Stimulated activated effector memory CD8-positive, alpha-beta T cell treated with anti-CD3 and anti-CD28 coated beads, Interleukin-12 subunit alpha, Interleukin-12 subunit beta, amount 100 ng/mL, for 72 hours (primary cell): ENCODE data around the gene ELFN2.

ENCODE experiments used
- ATAC-seq: fragments of 150-1000 bp; cut with Tn5 transposase; 2 replicates; pipeline ENCODE4 v1.10.0; 2021
- DNase-seq, 2 donors: peaks; one replicate each; pipeline ENCODE4 v3.0.0; 2021 to 2022; ENCODE audit warnings: low spot score in 2 of 2
- H3K27ac Mint-ChIP-seq: one replicate; pipeline ENCODE4 v1.8.0; 2022; ENCODE audit warnings: mild to moderate bottlenecking, mixed read lengths
- H3K36me3 Mint-ChIP-seq: one replicate; pipeline ENCODE4 v1.8.0; 2022; ENCODE audit warnings: mild to moderate bottlenecking, mixed read lengths
- H3K4me1 Mint-ChIP-seq: one replicate; pipeline ENCODE4 v1.8.0; 2022; ENCODE audit warnings: mixed read lengths
- H3K4me3 Mint-ChIP-seq: one replicate; pipeline ENCODE4 v1.8.0; 2022; ENCODE audit warnings: mild to moderate bottlenecking, mixed read lengths
- H3K9me3 Mint-ChIP-seq: one replicate; pipeline ENCODE4 v1.8.0; 2022; ENCODE audit warnings: mixed read lengths

ELFN2 gene

GRCh38 chr22:37461961-37462360 lies 34.7 kb upstream of the ELFN2 start:
- ATAC-seq (no peak), DNase-seq (no peak)
- H3K9me3 Mint-ChIP-seq = no peaks in the 10 kb centered on the region
- H3K36me3 Mint-ChIP-seq = peaks cover 48% of the 10 kb centered on the region
- no peak overlapping the region for H3K4me3 Mint-ChIP-seq
- no peak overlapping the region for H3K27ac Mint-ChIP-seq
- H3K4me1 Mint-ChIP-seq = peaks cover 21% of the 10 kb centered on the region

GRCh38 chr22:37460684-37461083 lies 33.4 kb upstream of the ELFN2 start:
- Mint-ChIP-seq H3K27ac (no peak overlapping the region), H3K9me3 (no peaks in the 10 kb centered on the region), H3K36me3 (peaks cover 36% of the 10 kb centered on the region)

DNA sequence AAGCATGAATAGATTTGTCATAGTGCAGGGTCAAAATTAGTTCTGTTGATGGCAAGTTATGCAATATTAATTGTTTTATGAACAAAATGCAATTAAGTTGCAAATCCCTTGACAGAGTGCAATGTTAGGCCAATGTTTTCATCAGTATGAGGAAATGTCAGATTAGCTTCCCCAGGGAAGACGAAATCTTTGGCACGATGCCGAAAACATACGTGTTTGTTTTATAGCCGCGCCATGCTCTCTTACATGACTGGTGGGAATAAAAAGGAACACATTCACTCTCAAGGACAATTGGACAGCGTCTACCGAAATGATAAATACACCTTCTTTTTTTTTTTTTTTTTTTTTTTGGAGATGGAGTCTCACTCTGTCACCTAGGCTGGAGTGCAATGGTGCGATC lies 31.9 kb upstream of the ELFN2 start:
- peaks cover 10% of the 10 kb centered on the region for H3K4me1 Mint-ChIP-seq
- DNase-seq (no peak), ATAC-seq (no peak)
- H3K9me3 Mint-ChIP-seq = no peaks in the 10 kb centered on the region
- H3K36me3 Mint-ChIP-seq = peaks cover 25% of the 10 kb centered on the region
- H3K27ac Mint-ChIP-seq = no peak overlapping the region
- no peak overlapping the region for H3K4me3 Mint-ChIP-seq

More at GRCh38 chr22:37460684-37461083, 33.4 kb upstream of the ELFN2 start:
- ATAC-seq = no peak
- no peak for DNase-seq
- peaks cover 21% of the 10 kb centered on the region for H3K4me1 Mint-ChIP-seq
- H3K4me3 Mint-ChIP-seq = no peak overlapping the region

GRCh38 chr22:37457093-37457893 lies 30.0 kb upstream of the ELFN2 start:
- H3K4me1 Mint-ChIP-seq = peaks cover 7% of the 10 kb centered on the region
- no peak overlapping the region for H3K4me3 Mint-ChIP-seq
- DNase-seq = peak; percentile 87 to 94
- ATAC-seq = peak; percentile 96
- H3K36me3 Mint-ChIP-seq = peaks cover 25% of the 10 kb centered on the region
- no peaks in the 10 kb centered on the region for H3K9me3 Mint-ChIP-seq
- H3K27ac Mint-ChIP-seq = no peak overlapping the region

DNA sequence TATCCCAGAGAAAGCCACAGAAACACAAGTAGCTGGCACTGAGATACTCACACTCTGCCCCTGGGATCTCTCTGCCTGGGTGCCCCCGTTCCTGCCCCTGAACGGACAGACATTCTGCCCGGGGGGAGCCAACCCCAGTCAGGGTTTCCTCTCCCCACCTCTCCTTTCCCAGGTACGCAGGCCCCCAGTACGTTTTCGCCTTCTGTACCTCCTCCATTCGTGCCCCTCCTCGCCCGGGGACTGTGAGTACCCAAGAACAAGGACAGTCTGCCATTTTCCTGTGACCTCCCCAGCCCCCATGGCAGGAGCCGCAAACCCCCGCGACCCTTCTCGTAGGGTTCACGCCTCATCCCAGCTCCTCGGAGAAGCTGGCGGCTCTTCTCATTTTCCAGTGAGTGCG lies 29.1 kb upstream of the ELFN2 start:
- Mint-ChIP-seq H3K9me3 (no peaks in the 10 kb centered on the region), H3K4me3 (no peak overlapping the region), H3K36me3 (peaks cover 18% of the 10 kb centered on the region), H3K4me1 (peaks cover 7% of the 10 kb centered on the region), H3K27ac (no peak overlapping the region)
- no peak for DNase-seq
- no peak for ATAC-seq

DNA sequence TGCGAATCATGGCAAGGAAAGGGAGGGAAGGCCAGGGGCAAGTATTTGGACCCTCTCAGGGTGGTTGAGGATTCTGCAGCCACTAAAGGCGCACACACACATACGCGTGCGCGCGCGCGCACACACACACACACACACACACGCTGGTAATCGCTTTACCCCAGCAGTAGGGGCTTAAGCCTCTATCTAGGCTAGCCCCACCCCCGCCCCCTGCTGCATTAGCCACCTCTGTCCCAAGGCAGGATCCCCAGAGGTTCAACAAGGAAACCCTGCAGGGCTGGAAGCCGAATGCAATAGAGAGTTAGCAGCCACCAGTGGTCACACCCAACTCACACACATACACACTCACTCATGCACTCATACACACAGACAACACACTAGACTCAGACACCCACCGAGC lies 28.6 kb upstream of the ELFN2 start:
- no peaks in the 10 kb centered on the region for H3K9me3 Mint-ChIP-seq
- H3K36me3 Mint-ChIP-seq = peaks cover 18% of the 10 kb centered on the region
- no peak overlapping the region for H3K4me3 Mint-ChIP-seq
- no peak overlapping the region for H3K27ac Mint-ChIP-seq
- DNase-seq (no peak), ATAC-seq (no peak)
- H3K4me1 Mint-ChIP-seq = peaks cover 7% of the 10 kb centered on the region

DNA sequence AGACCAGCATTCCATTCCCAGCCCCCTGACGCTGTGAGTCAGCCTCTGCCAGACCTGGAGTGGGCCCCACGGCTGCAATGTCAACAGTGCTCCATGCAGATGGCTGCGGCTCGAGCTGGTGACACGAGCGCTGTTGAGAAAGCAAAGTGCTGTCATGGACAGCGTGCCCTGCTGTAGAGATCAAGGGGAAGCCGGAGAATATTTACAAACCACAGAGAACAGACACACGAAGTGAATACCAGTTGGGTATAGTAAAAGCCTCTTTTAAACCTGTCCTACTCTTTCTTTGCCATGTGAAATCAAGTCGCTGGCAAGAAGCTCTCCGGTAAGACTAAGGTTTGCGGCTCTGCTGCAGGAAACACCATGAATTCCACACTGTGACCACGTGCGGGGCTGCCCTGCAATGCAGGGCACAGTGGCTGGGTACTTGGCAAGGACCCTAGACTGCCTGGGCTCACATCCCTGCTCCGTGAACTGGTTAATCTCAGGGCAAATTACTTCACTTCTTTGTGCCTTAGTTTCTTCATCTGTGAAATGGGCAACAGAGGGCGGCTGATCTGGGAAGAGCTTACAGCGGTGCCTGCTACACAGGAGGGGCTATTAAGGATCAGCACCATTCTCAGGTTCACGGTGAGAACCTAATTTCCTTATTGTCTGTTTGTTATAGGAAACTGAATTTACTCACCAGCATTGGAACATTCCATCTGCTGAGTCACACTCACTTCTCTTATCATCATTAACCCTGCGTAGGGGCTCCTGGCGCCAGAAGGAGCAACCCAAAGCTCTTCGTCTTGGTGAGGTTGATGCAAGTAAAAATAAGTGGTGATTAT lies 27.8 kb upstream of the ELFN2 start:
- H3K36me3 Mint-ChIP-seq = peaks cover 18% of the 10 kb centered on the region
- H3K9me3 Mint-ChIP-seq = no peaks in the 10 kb centered on the region
- no peak overlapping the region for H3K27ac Mint-ChIP-seq
- no peak for ATAC-seq
- no peak overlapping the region for H3K4me3 Mint-ChIP-seq
- peaks cover 7% of the 10 kb centered on the region for H3K4me1 Mint-ChIP-seq
- DNase-seq = no peak

- Mint-ChIP-seq H3K36me3 (peaks cover 7% of the 10 kb centered on the region), H3K9me3 (no peaks in the 10 kb centered on the region), H3K4me1 (peaks cover 7% of the 10 kb centered on the region), H3K27ac (no peak overlapping the region), H3K4me3 (no peak overlapping the region)
- DNase-seq (no peak), ATAC-seq (no peak)
Observed at GRCh38 chr22:37453696-37454095, 26.4 kb upstream of the ELFN2 start.

DNA sequence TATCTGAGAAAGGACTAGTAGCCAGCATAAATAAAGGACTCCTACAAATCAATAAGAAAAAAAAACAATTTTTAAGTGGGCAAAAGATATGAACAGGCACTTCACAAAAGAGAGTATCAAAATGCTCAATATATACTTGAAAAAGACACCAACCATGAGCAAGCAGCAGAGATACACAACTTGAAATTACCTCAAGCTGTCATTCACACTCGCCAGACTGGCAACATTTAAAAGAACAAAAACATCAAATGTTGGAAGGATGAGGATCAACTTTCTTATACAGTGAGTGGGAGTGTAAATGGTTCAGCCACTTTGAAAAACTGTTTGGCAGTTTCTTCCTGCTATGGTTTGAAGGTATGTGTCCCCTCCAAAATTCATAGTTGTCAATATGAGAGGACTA lies 23.9 kb upstream of the ELFN2 start:
- Mint-ChIP-seq H3K4me3 (no peak overlapping the region), H3K4me1 (no peaks in the 10 kb centered on the region), H3K9me3 (no peaks in the 10 kb centered on the region), H3K36me3 (no peaks in the 10 kb centered on the region), H3K27ac (peak overlapping the region; percentile 32)
- DNase-seq = no peak
- ATAC-seq = no peak

DNA sequence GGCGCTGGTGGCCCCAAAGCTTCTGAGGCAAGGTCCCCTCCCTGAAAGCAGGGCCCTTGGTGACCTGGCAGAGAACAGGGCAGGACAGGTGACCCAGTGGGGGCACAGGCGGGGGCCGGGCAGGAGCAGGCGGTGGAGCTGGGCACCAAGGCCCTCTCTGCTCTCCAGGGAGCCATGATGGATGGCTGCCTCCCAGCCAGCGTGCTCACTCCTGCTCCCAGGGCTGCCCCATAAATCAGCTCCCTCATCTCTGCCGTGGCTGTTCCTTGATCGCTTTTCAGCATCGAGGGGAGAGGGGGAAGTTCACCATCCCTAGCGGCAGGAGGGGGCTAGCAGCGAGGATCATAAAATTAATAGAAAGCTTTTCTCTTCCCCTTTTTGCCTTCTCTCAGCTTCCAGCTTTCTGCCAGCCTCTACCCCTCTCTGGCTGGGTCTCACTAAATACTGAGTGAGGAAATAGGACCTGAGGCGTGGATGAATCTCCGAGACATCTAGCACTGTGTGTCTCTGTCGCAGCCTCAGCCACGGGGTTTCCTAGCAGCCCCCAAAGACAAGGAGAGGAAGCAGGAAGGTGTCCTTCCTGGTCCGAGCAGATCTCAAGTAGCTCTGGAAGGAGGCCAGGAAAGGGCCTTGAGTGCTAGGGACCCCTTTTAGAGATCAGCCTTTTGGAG lies 22.2 kb upstream of the ELFN2 start:
- Mint-ChIP-seq H3K36me3 (no peaks in the 10 kb centered on the region), H3K4me3 (no peak overlapping the region), H3K27ac (peak overlapping the region; percentile 17), H3K4me1 (no peaks in the 10 kb centered on the region), H3K9me3 (no peaks in the 10 kb centered on the region)
- DNase-seq (no peak), ATAC-seq (no peak)

DNA sequence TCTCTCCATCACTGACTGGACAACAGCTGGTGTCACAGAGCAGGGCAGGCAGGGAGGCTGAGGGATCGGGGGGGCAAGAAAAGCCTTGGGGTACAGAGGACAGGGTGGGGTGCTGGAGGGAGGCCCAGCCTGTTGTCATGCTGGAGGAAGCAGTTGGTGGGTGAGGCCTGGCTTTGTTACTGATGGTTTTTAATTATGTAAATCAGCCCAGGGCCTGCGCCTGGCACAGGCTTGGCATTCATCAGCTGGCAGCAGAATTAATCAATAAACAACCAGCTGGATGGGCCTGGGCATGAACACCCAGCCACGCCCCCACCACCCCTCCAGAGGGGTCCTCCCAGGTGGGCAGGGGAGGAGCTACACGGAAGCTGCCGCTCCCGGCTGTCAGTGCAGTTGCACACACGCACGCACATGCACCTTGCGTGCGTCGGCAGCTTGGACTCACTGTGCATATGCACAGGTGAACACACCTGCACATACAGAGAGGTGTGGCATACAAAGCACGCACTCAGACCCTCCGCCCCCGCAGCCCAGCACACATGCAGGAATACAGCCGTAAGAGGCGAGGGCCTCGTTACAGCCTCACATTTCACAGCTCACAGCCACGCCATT lies 21.3 kb upstream of the ELFN2 start:
- Mint-ChIP-seq H3K4me1 (peaks cover 6% of the 10 kb centered on the region), H3K27ac (peak overlapping the region; percentile 17), H3K4me3 (no peak overlapping the region), H3K9me3 (no peaks in the 10 kb centered on the region), H3K36me3 (no peaks in the 10 kb centered on the region)
- ATAC-seq (no peak), DNase-seq (no peak)

- peaks cover 21% of the 10 kb centered on the region for H3K4me1 Mint-ChIP-seq
- DNase-seq (no peak), ATAC-seq (no peak)
- no peak overlapping the region for H3K27ac Mint-ChIP-seq
- H3K4me3 Mint-ChIP-seq = no peak overlapping the region
- H3K36me3 Mint-ChIP-seq = no peaks in the 10 kb centered on the region
- no peaks in the 10 kb centered on the region for H3K9me3 Mint-ChIP-seq
Observed at GRCh38 chr22:37445501-37445900, 18.2 kb upstream of the ELFN2 start.

GRCh38 chr22:37443977-37444376 lies 16.7 kb upstream of the ELFN2 start:
- no peak for DNase-seq
- peak; percentile 82 for ATAC-seq

DNA sequence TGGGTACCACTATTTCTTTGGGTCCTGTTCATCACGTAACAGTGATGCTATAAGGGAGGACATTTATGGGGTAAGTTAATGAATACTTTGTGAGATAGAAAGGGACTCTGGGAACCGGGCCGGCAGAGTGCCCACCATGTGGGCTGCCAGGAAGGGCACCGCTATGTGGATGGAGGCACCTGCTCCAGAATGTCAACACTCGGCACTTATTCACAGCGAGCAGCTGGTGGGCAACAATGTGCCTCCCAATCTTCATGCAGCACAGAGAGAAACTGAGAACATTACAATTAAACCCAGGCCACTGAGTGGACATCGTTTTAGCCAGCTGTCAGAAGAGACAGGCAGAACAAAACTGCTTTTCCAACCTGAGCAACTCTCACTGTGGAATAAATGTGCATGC lies 15.8 kb upstream of the ELFN2 start:
- no peak overlapping the region for H3K27ac Mint-ChIP-seq
- H3K4me3 Mint-ChIP-seq = no peak overlapping the region
- ATAC-seq (no peak), DNase-seq (no peak)
- peaks cover 21% of the 10 kb centered on the region for H3K4me1 Mint-ChIP-seq
- no peaks in the 10 kb centered on the region for H3K9me3 Mint-ChIP-seq
- no peaks in the 10 kb centered on the region for H3K36me3 Mint-ChIP-seq

More at GRCh38 chr22:37443977-37444376, 16.7 kb upstream of the ELFN2 start:
- Mint-ChIP-seq H3K4me3 (no peak overlapping the region), H3K9me3 (no peaks in the 10 kb centered on the region), H3K36me3 (no peaks in the 10 kb centered on the region), H3K27ac (no peak overlapping the region), H3K4me1 (peaks cover 21% of the 10 kb centered on the region)

- H3K4me1 Mint-ChIP-seq = peaks cover 21% of the 10 kb centered on the region
- no peak overlapping the region for H3K27ac Mint-ChIP-seq
- DNase-seq (no peak), ATAC-seq (peak; percentile 68)
- no peaks in the 10 kb centered on the region for H3K9me3 Mint-ChIP-seq
- H3K4me3 Mint-ChIP-seq = no peak overlapping the region
- no peaks in the 10 kb centered on the region for H3K36me3 Mint-ChIP-seq
Observed at GRCh38 chr22:37442537-37442936, 15.3 kb upstream of the ELFN2 start.
